Endodermal cell (in vitro differentiated cells): ENCODE measurements around the gene S100A12. TPM values are rescaled to one million over a fixed set of nuclear protein-coding genes. Genes with fewer than 3 reads are reported as not detected.

Source experiments
- DNase-seq: peaks from one replicate; pipeline ENCODE4 v3.0.0-alpha.2; 2017
- H3K27ac ChIP-seq: 2 replicates; pipeline ENCODE4 v1.5.1; 2013; ENCODE audit warnings: mild to moderate bottlenecking, low read depth, low read length, moderate library complexity
- H3K27me3 ChIP-seq: 2 replicates; pipeline ENCODE4 v1.6.1; 2013; ENCODE audit warnings: mild to moderate bottlenecking, low read length, moderate library complexity; ENCODE audit not compliant: insufficient read depth, control insufficient read depth, poor library complexity, severe bottlenecking
- H3K36me3 ChIP-seq: 2 replicates; pipeline ENCODE4 v1.7.0; 2013; ENCODE audit warnings: mild to moderate bottlenecking, low read length, moderate library complexity; ENCODE audit not compliant: control insufficient read depth, insufficient read depth
- H3K4me1 ChIP-seq: one replicate; pipeline ENCODE4 v1.7.0; 2013; ENCODE audit warnings: low read length; ENCODE audit not compliant: control insufficient read depth, insufficient read depth
- H3K4me3 ChIP-seq: 2 replicates; pipeline ENCODE4 v1.5.1; 2013; ENCODE audit warnings: mild to moderate bottlenecking, low read length, moderate library complexity
- H3K9ac ChIP-seq: 2 replicates; pipeline ENCODE4 v1.6.1; 2013; ENCODE audit warnings: mild to moderate bottlenecking, low read length, moderate library complexity; ENCODE audit not compliant: poor library complexity, severe bottlenecking; ENCODE audit errors: extremely low read depth
- H3K9me3 ChIP-seq: 2 replicates; pipeline ENCODE4 v1.6.1; 2013; ENCODE audit warnings: mild to moderate bottlenecking, low read length, moderate library complexity; ENCODE audit not compliant: control insufficient read depth
- H3K27ac Mint-ChIP-seq: 2 replicates; pipeline ENCODE4 v1.8.0; 2020; ENCODE audit warnings: mixed read lengths
- H3K27me3 Mint-ChIP-seq: 2 replicates; pipeline ENCODE4 v1.8.0; 2021; ENCODE audit warnings: mild to moderate bottlenecking, mixed read lengths; ENCODE audit not compliant: insufficient read depth
- H3K36me3 Mint-ChIP-seq: 2 replicates; pipeline ENCODE4 v1.8.0; 2020; ENCODE audit warnings: low read depth, mixed read lengths
- H3K4me1 Mint-ChIP-seq: 2 replicates; pipeline ENCODE4 v1.8.0; 2020; ENCODE audit warnings: mixed read lengths
- H3K4me3 Mint-ChIP-seq: 2 replicates; pipeline ENCODE4 v1.8.0; 2020; ENCODE audit warnings: mild to moderate bottlenecking, moderate library complexity, mixed read lengths
- H3K9me3 Mint-ChIP-seq: 2 replicates; pipeline ENCODE4 v1.8.0; 2020; ENCODE audit warnings: mild to moderate bottlenecking, mixed read lengths
- CTCF ChIP-seq: fragments of 200-600 bp; sonication (generic); conservative IDR thresholded peaks from 2 replicates; pipeline ENCODE4 v1.5.0; 2021; ENCODE audit warnings: antibody characterized with exemption, mild to moderate bottlenecking
- WGBS, 2 experiments: methylation state at CpG; one replicate each; pipeline versions ENCODE4 v1.1.5 to v1.1.7; 2013; ENCODE audit warnings: missing lambda C conversion rate in 2 of 2, mixed read lengths in 1 of 2; ENCODE audit not compliant: insufficient coverage in 1 of 2, insufficient read length in 1 of 2; 5-methylcytosine and 5-hydroxymethylcytosine counted together
- total RNA-seq, 2 donors: library from RNA; stranded (reverse); fragmentation: NEBNext Ultra II Directional in 1 of 2; extraction: Animal tissue kit (Norgen Biotek cat#: 25700) in 1 of 2; gene quantifications; 2 replicates in 1 of 2; 3 replicates in 1 of 2; pipeline ENCODE4 v1.2.1, GENCODE V29; 2021

The S100A12 gene
- total RNA-seq, 2 donors from 2014 or later: not detected

GRCh38 chr1:153362187-153362775 lies 13.1 kb downstream of the S100A12 start:
- TF ChIP-seq CTCF: no peak
- no peak overlapping the region for H3K27ac ChIP-seq
- WGBS, 2 experiments: 87% methylated on average over 2 to 3 of the region's 3 CpGs
- H3K4me1 ChIP-seq: no peaks in the 10 kb centered on the region
- Mint-ChIP-seq H3K27ac (no peak overlapping the region), H3K4me3 (no peak overlapping the region), H3K9me3 (no peaks in the 10 kb centered on the region), H3K4me1 (no peaks in the 10 kb centered on the region), H3K36me3 (no peaks in the 10 kb centered on the region), H3K27me3 (peaks cover 7% of the 10 kb centered on the region)
- DNase-seq: peak; percentile 20
- H3K9me3 ChIP-seq: no peaks in the 10 kb centered on the region
- no peaks in the 10 kb centered on the region for H3K27me3 ChIP-seq
- no peaks in the 10 kb centered on the region for H3K36me3 ChIP-seq
- H3K4me3 ChIP-seq: no peak overlapping the region
- no peak overlapping the region for H3K9ac ChIP-seq

DNA sequence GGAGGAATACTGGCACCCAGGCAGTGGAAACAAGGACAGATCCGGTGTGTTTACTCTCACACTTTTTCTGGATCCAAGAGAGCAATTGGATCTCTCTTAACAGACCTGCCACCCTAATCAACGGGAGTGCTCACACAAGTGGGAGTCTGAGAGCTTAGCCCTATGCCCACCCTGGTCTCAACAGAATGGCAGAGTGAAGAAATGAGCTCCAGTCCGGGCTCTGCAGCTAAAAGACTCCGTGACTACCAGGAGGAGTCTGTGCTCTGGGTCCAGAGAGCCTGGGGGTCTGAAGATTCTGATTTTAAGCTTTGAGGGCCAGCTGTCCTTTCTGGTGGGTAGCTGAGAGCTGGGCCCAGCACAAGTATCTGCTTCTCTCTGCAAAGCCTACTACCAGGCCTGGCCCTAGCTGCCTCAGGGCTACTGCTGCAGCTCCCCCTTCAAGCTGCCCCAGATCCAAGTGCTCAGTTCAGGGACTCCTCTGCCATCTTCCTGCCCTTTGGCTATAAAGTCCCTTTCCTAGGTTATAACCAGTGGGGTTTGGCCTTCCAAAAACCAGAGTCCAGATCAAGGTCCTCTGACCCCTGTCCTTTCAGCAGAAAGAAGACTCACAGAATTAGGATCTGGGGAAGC lies 13.8 kb downstream of the S100A12 start:
- TF ChIP-seq CTCF: no peak
- H3K36me3 ChIP-seq: no peaks in the 10 kb centered on the region
- H3K27ac Mint-ChIP-seq: no peak overlapping the region
- H3K4me3 ChIP-seq: no peak overlapping the region
- no peaks in the 10 kb centered on the region for H3K9me3 Mint-ChIP-seq
- peak; percentile 13 for DNase-seq
- H3K4me1 ChIP-seq: no peaks in the 10 kb centered on the region
- H3K27me3 ChIP-seq: no peaks in the 10 kb centered on the region
- no peaks in the 10 kb centered on the region for H3K9me3 ChIP-seq
- H3K4me1 Mint-ChIP-seq: no peaks in the 10 kb centered on the region
- H3K4me3 Mint-ChIP-seq: no peak overlapping the region
- WGBS, 2 experiments: 89 to 90% methylated on average over 2 to 4 of the region's 4 CpGs
- no peak overlapping the region for H3K9ac ChIP-seq
- H3K36me3 Mint-ChIP-seq: no peaks in the 10 kb centered on the region
- H3K27ac ChIP-seq: no peak overlapping the region
- peaks cover 7% of the 10 kb centered on the region for H3K27me3 Mint-ChIP-seq

DNA sequence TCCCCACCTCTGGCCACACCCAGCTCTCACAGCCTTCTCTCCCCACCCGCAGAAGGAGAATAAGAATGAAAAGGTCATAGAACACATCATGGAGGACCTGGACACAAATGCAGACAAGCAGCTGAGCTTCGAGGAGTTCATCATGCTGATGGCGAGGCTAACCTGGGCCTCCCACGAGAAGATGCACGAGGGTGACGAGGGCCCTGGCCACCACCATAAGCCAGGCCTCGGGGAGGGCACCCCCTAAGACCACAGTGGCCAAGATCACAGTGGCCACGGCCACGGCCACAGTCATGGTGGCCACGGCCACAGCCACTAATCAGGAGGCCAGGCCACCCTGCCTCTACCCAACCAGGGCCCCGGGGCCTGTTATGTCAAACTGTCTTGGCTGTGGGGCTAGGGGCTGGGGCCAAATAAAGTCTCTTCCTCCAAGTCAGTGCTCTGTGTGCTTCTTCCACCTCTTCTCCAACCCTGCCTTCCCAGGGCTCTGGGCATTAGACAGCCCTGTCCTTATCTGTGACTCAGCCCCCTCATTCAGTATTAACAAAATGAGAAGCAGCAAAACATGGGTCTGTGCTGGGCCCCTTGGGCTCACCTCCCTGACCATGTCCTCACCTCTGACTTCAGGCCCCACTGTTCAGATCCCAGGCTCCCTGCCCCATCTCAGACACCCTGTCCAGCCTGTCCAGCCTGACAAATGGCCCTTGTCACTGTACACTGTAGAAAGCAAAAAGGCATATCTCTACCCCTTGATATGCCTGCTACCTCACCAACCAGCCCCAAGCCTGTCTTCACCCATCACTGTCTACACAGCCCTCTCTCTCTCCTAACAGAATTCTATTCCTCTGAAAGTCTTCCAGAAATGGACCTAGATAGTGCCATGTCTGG lies 14.6 kb downstream of the S100A12 start:
- no peaks in the 10 kb centered on the region for H3K9me3 ChIP-seq
- H3K4me3 Mint-ChIP-seq: no peak overlapping the region
- H3K27me3 ChIP-seq: no peaks in the 10 kb centered on the region
- H3K27ac Mint-ChIP-seq: no peak overlapping the region
- peaks cover 7% of the 10 kb centered on the region for H3K27me3 Mint-ChIP-seq
- no peak overlapping the region for H3K27ac ChIP-seq
- H3K9ac ChIP-seq: no peak overlapping the region
- no peak for TF ChIP-seq CTCF
- no peak overlapping the region for H3K4me3 ChIP-seq
- H3K36me3 Mint-ChIP-seq: no peaks in the 10 kb centered on the region
- DNase-seq: peak; percentile 29
- H3K4me1 Mint-ChIP-seq: no peaks in the 10 kb centered on the region
- no peaks in the 10 kb centered on the region for H3K36me3 ChIP-seq
- no peaks in the 10 kb centered on the region for H3K4me1 ChIP-seq
- H3K9me3 Mint-ChIP-seq: no peaks in the 10 kb centered on the region
- 93 to 95% methylated on average over 6 to 11 of the region's 11 CpGs for WGBS, 2 experiments
